ENCODE measurements around the gene MYRIP.

GRCh38 chr3:39962581-39962980, 153.2 kb downstream of the MYRIP start:
- TF ChIP-seq CTCF (IDR thresholded peaks at IDR 0.05): no peak
- no peak for TF ChIP-seq POLR2A (IDR thresholded peaks at IDR 0.05)
